ENCODE measurements around the gene HP1BP3.

GRCh38 chr1:20730690-20731056, 56.4 kb downstream of the HP1BP3 start:
- TF ChIP-seq EZH2 (IDR thresholded peaks at IDR 0.05; ENCODE audit: borderline replicate concordance) (no peak), CTCF (IDR thresholded peaks at IDR 0.05; ENCODE audit: poor library complexity) (no peak), EZH2phosphoT487 (IDR thresholded peaks at IDR 0.05; ENCODE audit: low read depth, severe bottlenecking, unreplicated experiment) (no peak)

All from hepatocyte (in vitro differentiated cells).